Neural progenitor cell (in vitro differentiated cells): Measurements from ENCODE around the gene FAM240B. TPM values are rescaled to one million over a fixed set of nuclear protein-coding genes. Genes with fewer than 3 reads are reported as not detected.
A peak's percentile ranks its signal among the peaks of the same experiment; 100 is the strongest.

Experiments used
- DNase-seq: peaks from one replicate; pipeline ENCODE4 v3.0.0-alpha.2; 2016; ENCODE audit warnings: low spot score
- H2AFZ ChIP-seq: fragments of 200-600 bp; sonication (generic); replicated peaks from 2 replicates; pipeline ENCODE4 v1.6.1; 2016; ENCODE audit warnings: antibody characterized with exemption
- H3F3A ChIP-seq: fragments of 200-600 bp; sonication (generic); 2 replicates; pipeline ENCODE4 v1.6.1; 2016; ENCODE audit warnings: antibody characterized with exemption, low read depth
- H3K27ac ChIP-seq: fragments of 200-600 bp; sonication (generic); 2 replicates; pipeline ENCODE4 v1.5.1; 2016; ENCODE audit warnings: mild to moderate bottlenecking
- H3K27me3 ChIP-seq: fragments of 200-600 bp; sonication (generic); 2 replicates; pipeline ENCODE4 v1.6.1; 2016; ENCODE audit warnings: mild to moderate bottlenecking, moderate library complexity
- H3K36me3 ChIP-seq: fragments of 200-600 bp; sonication (generic); 2 replicates; pipeline ENCODE4 v1.5.1; 2016
- H3K4me1 ChIP-seq: fragments of 200-600 bp; sonication (generic); 2 replicates; pipeline ENCODE4 v1.6.1; 2016; ENCODE audit warnings: mixed run types
- H3K4me2 ChIP-seq: fragments of 200-600 bp; sonication (generic); 2 replicates; pipeline ENCODE4 v1.6.1; 2016
- H3K4me3 ChIP-seq: fragments of 200-600 bp; sonication (generic); 2 replicates; pipeline ENCODE4 v1.5.1; 2016
- H3K79me2 ChIP-seq: fragments of 200-600 bp; sonication (generic); 2 replicates; pipeline ENCODE4 v1.6.1; 2016; ENCODE audit warnings: low read depth
- H3K9ac ChIP-seq: fragments of 200-600 bp; sonication (generic); 2 replicates; pipeline ENCODE4 v1.6.1; 2016
- H3K9me3 ChIP-seq: fragments of 200-600 bp; sonication (generic); 2 replicates; pipeline ENCODE4 v1.5.1; 2016; ENCODE audit warnings: low read depth
- H4K20me1 ChIP-seq: fragments of 200-600 bp; sonication (generic); 2 replicates; pipeline ENCODE4 v1.6.1; 2016; ENCODE audit warnings: low read depth
- H3K27ac Mint-ChIP-seq: 3 replicates; pipeline ENCODE4 v1.8.0; 2021; ENCODE audit warnings: mixed read lengths
- H3K27me3 Mint-ChIP-seq: 2 replicates; pipeline ENCODE4 v1.8.0; 2022; ENCODE audit warnings: low read depth, mild to moderate bottlenecking, inconsistent platforms, moderate library complexity, mixed read lengths; ENCODE audit not compliant: insufficient read depth
- H3K36me3 Mint-ChIP-seq: 3 replicates; pipeline ENCODE4 v1.8.0; 2021; ENCODE audit warnings: mixed read lengths
- H3K4me1 Mint-ChIP-seq: 3 replicates; pipeline ENCODE4 v1.8.0; 2021; ENCODE audit warnings: mixed read lengths
- H3K4me3 Mint-ChIP-seq: 3 replicates; pipeline ENCODE4 v1.8.0; 2021; ENCODE audit warnings: mild to moderate bottlenecking, moderate library complexity, mixed read lengths
- H3K9me3 Mint-ChIP-seq: 3 replicates; pipeline ENCODE4 v1.8.0; 2020; ENCODE audit warnings: mixed read lengths
- CTCF ChIP-seq: fragments of 200-600 bp; sonication (generic); IDR thresholded peaks from 2 replicates; pipeline ENCODE4 v1.5.1; 2017; ENCODE audit warnings: antibody characterized with exemption, mild to moderate bottlenecking
- EZH2 ChIP-seq: fragments of 200-600 bp; sonication (generic); IDR thresholded peaks from 2 replicates; pipeline ENCODE4 v1.6.1; 2017; ENCODE audit warnings: antibody characterized with exemption, mild to moderate bottlenecking, moderate library complexity
- EZH2phosphoT487 ChIP-seq: fragments of 200-600 bp; sonication (generic); IDR thresholded peaks from 2 replicates; pipeline ENCODE4 v1.6.1; 2017; ENCODE audit warnings: antibody characterized with exemption
- total RNA-seq: library from RNA; depleted of rRNA; stranded (reverse); fragments of >200 nt; gene quantifications from 2 replicates; pipeline ENCODE4 v1.2.3, GENCODE V29; 2015; ENCODE audit warnings: low replicate concordance

The FAM240B gene
- total RNA-seq, 1 donor from 2014 or later: not detected

GRCh38 chr9:38671748-38672147 lies 48.2 kb downstream of the FAM240B start:
- H3K36me3 Mint-ChIP-seq: peaks cover 1% of the 10 kb centered on the region
- TF ChIP-seq CTCF (no peak), EZH2 (no peak), EZH2phosphoT487 (no peak)
- H3K4me3 ChIP-seq: no peak overlapping the region
- peaks cover 23% of the 10 kb centered on the region for H3K4me1 ChIP-seq
- H2AFZ ChIP-seq: no peak overlapping the region
- no peaks in the 10 kb centered on the region for H3K79me2 ChIP-seq
- H4K20me1 ChIP-seq: no peaks in the 10 kb centered on the region
- H3F3A ChIP-seq: peaks cover 9% of the 10 kb centered on the region
- peak overlapping the region; percentile 45 for H3K4me2 ChIP-seq
- peak overlapping the region; percentile 9 for H3K27ac Mint-ChIP-seq
- no peak overlapping the region for H3K27ac ChIP-seq
- no peaks in the 10 kb centered on the region for H3K36me3 ChIP-seq
- no peaks in the 10 kb centered on the region for H3K27me3 ChIP-seq
- peak overlapping the region; percentile 23 for H3K4me3 Mint-ChIP-seq
- H3K9me3 ChIP-seq: no peaks in the 10 kb centered on the region
- H3K27me3 Mint-ChIP-seq: peaks cover 3% of the 10 kb centered on the region
- H3K9me3 Mint-ChIP-seq: peaks cover 4% of the 10 kb centered on the region
- peaks cover 29% of the 10 kb centered on the region for H3K4me1 Mint-ChIP-seq
- H3K9ac ChIP-seq: no peak overlapping the region
- DNase-seq: no peak

- no peak overlapping the region for H3K27ac Mint-ChIP-seq
- H4K20me1 ChIP-seq: no peaks in the 10 kb centered on the region
- H3K36me3 Mint-ChIP-seq: peaks cover 1% of the 10 kb centered on the region
- H3K9ac ChIP-seq: no peak overlapping the region
- peaks cover 29% of the 10 kb centered on the region for H3K4me1 Mint-ChIP-seq
- H3K4me3 ChIP-seq: no peak overlapping the region
- TF ChIP-seq CTCF: no peak
- TF ChIP-seq EZH2phosphoT487: no peak
- no peak for TF ChIP-seq EZH2
- peaks cover 3% of the 10 kb centered on the region for H3K27me3 Mint-ChIP-seq
- no peak overlapping the region for H2AFZ ChIP-seq
- no peak overlapping the region for H3K4me2 ChIP-seq
- H3K79me2 ChIP-seq: no peaks in the 10 kb centered on the region
- peaks cover 22% of the 10 kb centered on the region for H3K4me1 ChIP-seq
- no peak for DNase-seq
- no peaks in the 10 kb centered on the region for H3K9me3 ChIP-seq
- no peak overlapping the region for H3K27ac ChIP-seq
- H3K36me3 ChIP-seq: no peaks in the 10 kb centered on the region
- H3F3A ChIP-seq: peaks cover 9% of the 10 kb centered on the region
- H3K27me3 ChIP-seq: no peaks in the 10 kb centered on the region
- H3K9me3 Mint-ChIP-seq: peaks cover 4% of the 10 kb centered on the region
- no peak overlapping the region for H3K4me3 Mint-ChIP-seq
Measured at GRCh38 chr9:38671372-38671731, 48.6 kb downstream of the FAM240B start.

- Mint-ChIP-seq H3K4me1 (peaks cover 25% of the 10 kb centered on the region), H3K4me3 (no peak overlapping the region), H3K9me3 (peaks cover 4% of the 10 kb centered on the region), H3K27ac (no peak overlapping the region), H3K27me3 (peaks cover 3% of the 10 kb centered on the region), H3K36me3 (peaks cover 1% of the 10 kb centered on the region)
- no peak overlapping the region for H3K9ac ChIP-seq
- no peaks in the 10 kb centered on the region for H3K9me3 ChIP-seq
- H2AFZ ChIP-seq: no peak overlapping the region
- H3K4me2 ChIP-seq: no peak overlapping the region
- H4K20me1 ChIP-seq: no peaks in the 10 kb centered on the region
- no peak overlapping the region for H3K4me3 ChIP-seq
- no peaks in the 10 kb centered on the region for H3K36me3 ChIP-seq
- no peak for DNase-seq
- peaks cover 9% of the 10 kb centered on the region for H3F3A ChIP-seq
- H3K4me1 ChIP-seq: peaks cover 16% of the 10 kb centered on the region
- no peak overlapping the region for H3K27ac ChIP-seq
- no peaks in the 10 kb centered on the region for H3K79me2 ChIP-seq
- TF ChIP-seq CTCF: no peak
- no peak for TF ChIP-seq EZH2
- TF ChIP-seq EZH2phosphoT487: no peak
- H3K27me3 ChIP-seq: no peaks in the 10 kb centered on the region
Measured at GRCh38 chr9:38670542-38671371, 49.2 kb downstream of the FAM240B start.
